ENCODE results near the gene KCNK4.
"Not testable (repeated sequence)": the region's sequence is repeated elsewhere in the genome, so short reads cannot be mapped to it uniquely, and the experiment has no call there.

Gene KCNK4

GRCh38 chr11:64318766-64319761 lies 28.0 kb downstream of the KCNK4 start:
- Histone ChIP-seq H3K27me3 (ENCODE audit: low read depth, low read length) (no peaks in the 10 kb centered on the region), H3K9me3 (ENCODE audit: control insufficient read depth in 1 of 2, low read length in 2 of 2) (no peaks in the 10 kb centered on the region), H3K4me1 (ENCODE audit: control insufficient read depth in 1 of 2, insufficient read depth in 2 of 2, low read length in 2 of 2) (peaks cover 0 to 21% of the 10 kb centered on the region in 2 donors), H3K36me3 (ENCODE audit: control insufficient read depth in 1 of 2, insufficient read depth in 2 of 2, low read length in 2 of 2) (peaks cover 9 to 47% of the 10 kb centered on the region in 2 donors), H3K4me3 (ENCODE audit: low read depth in 1 of 2, low read length in 2 of 2) (peak overlapping the region; percentile 84 to 93), H3K27ac (ENCODE audit: low read length) (peak overlapping the region; percentile 98)

GRCh38 chr11:64320556-64320955 lies 29.5 kb downstream of the KCNK4 start:
- Histone ChIP-seq H3K4me1 (ENCODE audit: control insufficient read depth in 1 of 2, insufficient read depth in 2 of 2, low read length in 2 of 2) (peaks cover 0 to 21% of the 10 kb centered on the region in 2 donors), H3K27ac (ENCODE audit: low read length) (no peak overlapping the region), H3K4me3 (ENCODE audit: low read depth in 1 of 2, low read length in 2 of 2) (no peak overlapping the region), H3K36me3 (ENCODE audit: control insufficient read depth in 1 of 2, insufficient read depth in 2 of 2, low read length in 2 of 2) (peaks cover 4 to 33% of the 10 kb centered on the region in 2 donors), H3K9me3 (ENCODE audit: control insufficient read depth in 1 of 2, low read length in 2 of 2) (no peaks in the 10 kb centered on the region), H3K27me3 (ENCODE audit: low read depth, low read length) (no peaks in the 10 kb centered on the region)

GRCh38 chr11:64321026-64321425 lies 29.9 kb downstream of the KCNK4 start:
- H3K36me3 ChIP-seq (ENCODE audit: control insufficient read depth in 1 of 2, insufficient read depth in 2 of 2, low read length in 2 of 2) = peaks cover 4 to 28% of the 10 kb centered on the region in 2 donors
- H3K27ac ChIP-seq (ENCODE audit: low read length) = peak overlapping the region; percentile 58
- H3K4me3 ChIP-seq (ENCODE audit: low read depth in 1 of 2, low read length in 2 of 2) = no peak overlapping the region
- H3K9me3 ChIP-seq (ENCODE audit: control insufficient read depth in 1 of 2, low read length in 2 of 2) = no peaks in the 10 kb centered on the region
- H3K4me1 ChIP-seq (ENCODE audit: control insufficient read depth in 1 of 2, insufficient read depth in 2 of 2, low read length in 2 of 2) = peaks cover 0 to 21% of the 10 kb centered on the region in 2 donors
- H3K27me3 ChIP-seq (ENCODE audit: low read depth, low read length) = no peaks in the 10 kb centered on the region

GRCh38 chr11:64321533-64321932 lies 30.4 kb downstream of the KCNK4 start:
- Histone ChIP-seq H3K27ac (ENCODE audit: low read length) (peak overlapping the region; percentile 58), H3K9me3 (ENCODE audit: control insufficient read depth in 1 of 2, low read length in 2 of 2) (no peaks in the 10 kb centered on the region), H3K27me3 (ENCODE audit: low read depth, low read length) (no peaks in the 10 kb centered on the region), H3K4me3 (ENCODE audit: low read depth in 1 of 2, low read length in 2 of 2) (no peak overlapping the region), H3K36me3 (ENCODE audit: control insufficient read depth in 1 of 2, insufficient read depth in 2 of 2, low read length in 2 of 2) (peaks cover 4 to 27% of the 10 kb centered on the region in 2 donors), H3K4me1 (ENCODE audit: control insufficient read depth in 1 of 2, insufficient read depth in 2 of 2, low read length in 2 of 2) (peaks cover 0 to 16% of the 10 kb centered on the region in 2 donors)

GRCh38 chr11:64322925-64323260 lies 31.8 kb downstream of the KCNK4 start:
- Histone ChIP-seq H3K4me3 (ENCODE audit: low read depth in 1 of 2, low read length in 2 of 2) (no peak overlapping the region), H3K36me3 (ENCODE audit: control insufficient read depth in 1 of 2, insufficient read depth in 2 of 2, low read length in 2 of 2) (peaks cover 4 to 22% of the 10 kb centered on the region in 2 donors), H3K9me3 (ENCODE audit: control insufficient read depth in 1 of 2, low read length in 2 of 2) (no peaks in the 10 kb centered on the region), H3K4me1 (ENCODE audit: control insufficient read depth in 1 of 2, insufficient read depth in 2 of 2, low read length in 2 of 2) (peaks cover 0 to 10% of the 10 kb centered on the region in 2 donors), H3K27me3 (ENCODE audit: low read depth, low read length) (no peaks in the 10 kb centered on the region), H3K27ac (ENCODE audit: low read length) (no peak overlapping the region)

- H3K27ac ChIP-seq (ENCODE audit: low read length) = no peak overlapping the region
- H3K27me3 ChIP-seq (ENCODE audit: low read depth, low read length) = no peaks in the 10 kb centered on the region
- H3K4me1 ChIP-seq (ENCODE audit: control insufficient read depth in 1 of 2, insufficient read depth in 2 of 2, low read length in 2 of 2) = peaks cover 0 to 10% of the 10 kb centered on the region in 2 donors
- no peak overlapping the region for H3K4me3 ChIP-seq (ENCODE audit: low read depth in 1 of 2, low read length in 2 of 2)
- no peaks in the 10 kb centered on the region for H3K9me3 ChIP-seq (ENCODE audit: control insufficient read depth in 1 of 2, low read length in 2 of 2)
- H3K36me3 ChIP-seq (ENCODE audit: control insufficient read depth in 1 of 2, insufficient read depth in 2 of 2, low read length in 2 of 2) = peaks cover 4 to 22% of the 10 kb centered on the region in 2 donors
Measured at GRCh38 chr11:64323373-64323772, 32.3 kb downstream of the KCNK4 start.

- H3K4me3 ChIP-seq (ENCODE audit: low read depth in 1 of 2, low read length in 2 of 2); H3K9me3 ChIP-seq (ENCODE audit: control insufficient read depth in 1 of 2, low read length in 2 of 2); H3K4me1 ChIP-seq (ENCODE audit: control insufficient read depth in 1 of 2, insufficient read depth in 2 of 2, low read length in 2 of 2); H3K27me3 ChIP-seq (ENCODE audit: low read depth, low read length); H3K27ac ChIP-seq (ENCODE audit: low read length): not testable (repeated sequence)
- H3K36me3 ChIP-seq (ENCODE audit: control insufficient read depth in 1 of 2, insufficient read depth in 2 of 2, low read length in 2 of 2) = peaks cover 4 to 22% of the 10 kb centered on the region in 2 donors
Measured at GRCh38 chr11:64323984-64324383, 32.9 kb downstream of the KCNK4 start.

- Histone ChIP-seq H3K9me3 (ENCODE audit: control insufficient read depth in 1 of 2, low read length in 2 of 2) (no peaks in the 10 kb centered on the region), H3K27me3 (ENCODE audit: low read depth, low read length) (no peaks in the 10 kb centered on the region), H3K4me3 (ENCODE audit: low read depth in 1 of 2, low read length in 2 of 2) (no peak overlapping the region), H3K4me1 (ENCODE audit: control insufficient read depth in 1 of 2, insufficient read depth in 2 of 2, low read length in 2 of 2) (no peaks in the 10 kb centered on the region), H3K27ac (ENCODE audit: low read length) (no peak overlapping the region), H3K36me3 (ENCODE audit: control insufficient read depth in 1 of 2, insufficient read depth in 2 of 2, low read length in 2 of 2) (peaks cover 4 to 22% of the 10 kb centered on the region in 2 donors)
Measured at GRCh38 chr11:64324692-64325469, 33.8 kb downstream of the KCNK4 start.

- Histone ChIP-seq H3K4me3 (ENCODE audit: low read depth in 1 of 2, low read length in 2 of 2) (no peak overlapping the region), H3K27ac (ENCODE audit: low read length) (no peak overlapping the region), H3K4me1 (ENCODE audit: control insufficient read depth in 1 of 2, insufficient read depth in 2 of 2, low read length in 2 of 2) (peaks cover 0 to 8% of the 10 kb centered on the region in 2 donors), H3K9me3 (ENCODE audit: control insufficient read depth in 1 of 2, low read length in 2 of 2) (no peaks in the 10 kb centered on the region), H3K27me3 (ENCODE audit: low read depth, low read length) (no peaks in the 10 kb centered on the region), H3K36me3 (ENCODE audit: control insufficient read depth in 1 of 2, insufficient read depth in 2 of 2, low read length in 2 of 2) (peaks cover 1 to 9% of the 10 kb centered on the region in 2 donors)
Measured at GRCh38 chr11:64327375-64327774, 36.3 kb downstream of the KCNK4 start.

- H3K9me3 ChIP-seq (ENCODE audit: control insufficient read depth in 1 of 2, low read length in 2 of 2) = no peaks in the 10 kb centered on the region
- H3K27ac ChIP-seq (ENCODE audit: low read length) = no peak overlapping the region
- peaks cover 0 to 3% of the 10 kb centered on the region in 2 donors for H3K36me3 ChIP-seq (ENCODE audit: control insufficient read depth in 1 of 2, insufficient read depth in 2 of 2, low read length in 2 of 2)
- H3K4me1 ChIP-seq (ENCODE audit: control insufficient read depth in 1 of 2, insufficient read depth in 2 of 2, low read length in 2 of 2) = peaks cover 0 to 8% of the 10 kb centered on the region in 2 donors
- H3K27me3 ChIP-seq (ENCODE audit: low read depth, low read length) = no peaks in the 10 kb centered on the region
- H3K4me3 ChIP-seq (ENCODE audit: low read depth in 1 of 2, low read length in 2 of 2) = no peak overlapping the region
Measured at GRCh38 chr11:64327993-64328392, 36.9 kb downstream of the KCNK4 start.

GRCh38 chr11:64330888-64331287 lies 39.8 kb downstream of the KCNK4 start:
- H3K4me3 ChIP-seq (ENCODE audit: low read depth in 1 of 2, low read length in 2 of 2) = no peak overlapping the region
- no peaks in the 10 kb centered on the region for H3K27me3 ChIP-seq (ENCODE audit: low read depth, low read length)
- H3K27ac ChIP-seq (ENCODE audit: low read length) = no peak overlapping the region
- H3K36me3 ChIP-seq (ENCODE audit: control insufficient read depth in 1 of 2, insufficient read depth in 2 of 2, low read length in 2 of 2) = no peaks in the 10 kb centered on the region
- H3K4me1 ChIP-seq (ENCODE audit: control insufficient read depth in 1 of 2, insufficient read depth in 2 of 2, low read length in 2 of 2) = peaks cover 0 to 8% of the 10 kb centered on the region in 2 donors
- H3K9me3 ChIP-seq (ENCODE audit: control insufficient read depth in 1 of 2, low read length in 2 of 2) = no peaks in the 10 kb centered on the region
